HL-60 (cell line): ENCODE measurements around the gene BZW2.

Experiments used
- DNase-seq, 2 experiments: peaks; one replicate each; pipeline ENCODE4 v3.0.0-alpha.2; 2010 to 2020; ENCODE audit warnings: low read depth in 1 of 2, low spot score in 1 of 2
- H3K27ac ChIP-seq: fragments of 250-450 bp; sonication (Bioruptor Pico); replicated peaks from 2 replicates; pipeline ENCODE4 v1.5.1; 2020; ENCODE audit warnings: mild to moderate bottlenecking, moderate library complexity
- H3K27me3 ChIP-seq: fragments of 250-450 bp; sonication (Bioruptor Pico); 2 replicates; pipeline ENCODE4 v1.5.1; 2021; ENCODE audit warnings: mild to moderate bottlenecking, moderate library complexity; ENCODE audit not compliant: insufficient read depth, poor library complexity, severe bottlenecking
- H3K4me3 ChIP-seq: replicated peaks from 2 replicates; pipeline ENCODE4 v1.5.1; 2011; ENCODE audit warnings: mild to moderate bottlenecking, control low read depth, low read length; ENCODE audit not compliant: insufficient read depth
- CTCF ChIP-seq: IDR thresholded peaks from one replicate; pipeline ENCODE4 v1.5.1; 2011; ENCODE audit warnings: low read length, control low read depth, inconsistent platforms; ENCODE audit not compliant: insufficient read depth
- GABPA ChIP-seq: IDR thresholded peaks from 2 replicates; pipeline ENCODE4 v1.6.1; 2012; ENCODE audit warnings: low read depth
- POLR2AphosphoS5 ChIP-seq: IDR thresholded peaks from 2 replicates; pipeline ENCODE4 v1.6.1; 2012; ENCODE audit warnings: low read depth
- REST ChIP-seq: IDR thresholded peaks from 2 replicates; pipeline ENCODE4 v1.6.1; 2012; ENCODE audit warnings: low read depth; ENCODE audit not compliant: insufficient replicate concordance
- SPI1 ChIP-seq: IDR thresholded peaks from 2 replicates; pipeline ENCODE4 v1.6.1; 2012; ENCODE audit warnings: low read depth, mild to moderate bottlenecking, borderline replicate concordance

BZW2 gene

GRCh38 chr7:16702441-16702840 lies 56.5 kb downstream of the BZW2 start:
- Histone ChIP-seq H3K4me3 (no peak overlapping the region), H3K27ac (no peak overlapping the region), H3K27me3 (no peaks in the 10 kb centered on the region)
- no peak for DNase-seq
- TF ChIP-seq GABPA (no peak), SPI1 (no peak), CTCF (no peak), REST (no peak), POLR2AphosphoS5 (no peak)

GRCh38 chr7:16708511-16708910 lies 62.5 kb downstream of the BZW2 start:
- no peak for DNase-seq
- TF ChIP-seq POLR2AphosphoS5 (no peak), GABPA (no peak), SPI1 (no peak), REST (no peak), CTCF (no peak)
- H3K27me3 ChIP-seq: no peaks in the 10 kb centered on the region
- no peak overlapping the region for H3K4me3 ChIP-seq
- no peak overlapping the region for H3K27ac ChIP-seq

- peak; percentile 23 to 26 for DNase-seq
- TF ChIP-seq GABPA: no peak
- no peak for TF ChIP-seq CTCF
- TF ChIP-seq SPI1: peak; percentile 4; the same call in 1 of the 2 replicates
- H3K4me3 ChIP-seq: no peak overlapping the region
- no peaks in the 10 kb centered on the region for H3K27me3 ChIP-seq
- no peak overlapping the region for H3K27ac ChIP-seq
These were observed 63.0 kb downstream of the BZW2 start for GRCh38 chr7:16708980-16709379.

GRCh38 chr7:16710651-16711050 lies 64.7 kb downstream of the BZW2 start:
- no peak for DNase-seq
- no peaks in the 10 kb centered on the region for H3K27me3 ChIP-seq
- no peak overlapping the region for H3K4me3 ChIP-seq
- H3K27ac ChIP-seq: no peak overlapping the region
- no peak for TF ChIP-seq SPI1
- no peak for TF ChIP-seq REST
- TF ChIP-seq GABPA: no peak
- TF ChIP-seq POLR2AphosphoS5: no peak
- TF ChIP-seq CTCF: no peak
